Natural killer cell (primary cell): ENCODE data around the gene HEPACAM. TPM values are rescaled to one million over a fixed set of nuclear protein-coding genes. Genes with fewer than 3 reads are reported as not detected.

Source experiments
- ATAC-seq, 3 donors: fragments of 150-1000 bp in 2 of 3; fragments of 200-7000 bp in 1 of 3; cut with Tn5 transposase; 1 replicate in 1 of 3; 2 replicates in 2 of 3; pipeline ENCODE4 v1.10.0; 2021; ENCODE audit warnings: mild to moderate bottlenecking in 2 of 3, moderate library complexity in 2 of 3
- DNase-seq, 2 donors: peaks; one replicate each; pipeline versions ENCODE4 v3.0.0 to v3.0.0-alpha.2; 2013 to 2021; ENCODE audit warnings: mixed read lengths in 1 of 2
- H3K27ac ChIP-seq: one replicate; pipeline ENCODE4 v1.5.1; 2013; ENCODE audit warnings: mild to moderate bottlenecking, low read length
- H3K27me3 ChIP-seq: one replicate; pipeline ENCODE4 v1.6.1; 2013; ENCODE audit warnings: low read length; ENCODE audit not compliant: control insufficient read depth, insufficient read depth
- H3K36me3 ChIP-seq: one replicate; pipeline ENCODE4 v1.6.1; 2013; ENCODE audit warnings: low read length; ENCODE audit not compliant: control insufficient read depth, insufficient read depth
- H3K4me1 ChIP-seq: one replicate; pipeline ENCODE4 v1.6.1; 2013; ENCODE audit warnings: low read length; ENCODE audit not compliant: control insufficient read depth, insufficient read depth
- H3K4me3 ChIP-seq: one replicate; pipeline ENCODE4 v1.5.1; 2013; ENCODE audit warnings: low read length
- H3K9me3 ChIP-seq: one replicate; pipeline ENCODE4 v1.6.1; 2013; ENCODE audit warnings: low read length; ENCODE audit not compliant: control insufficient read depth, insufficient read depth
- H3K27ac Mint-ChIP-seq, 2 donors: one replicate each; pipeline ENCODE4 v1.8.0; 2022; ENCODE audit warnings: mild to moderate bottlenecking in 2 of 2, mixed read lengths in 2 of 2, moderate library complexity in 1 of 2
- H3K27me3 Mint-ChIP-seq, 2 donors: one replicate each; pipeline ENCODE4 v1.8.0; 2022; ENCODE audit warnings: low read depth in 2 of 2, mixed read lengths in 2 of 2
- H3K36me3 Mint-ChIP-seq: one replicate; pipeline ENCODE4 v1.8.0; 2022; ENCODE audit warnings: mixed read lengths
- H3K4me1 Mint-ChIP-seq, 2 donors: one replicate each; pipeline ENCODE4 v1.8.0; 2022; ENCODE audit warnings: mixed read lengths in 2 of 2
- H3K4me3 Mint-ChIP-seq: one replicate; pipeline ENCODE4 v1.8.0; 2022; ENCODE audit warnings: mild to moderate bottlenecking, moderate library complexity, mixed read lengths
- H3K9me3 Mint-ChIP-seq, 2 donors: one replicate each; pipeline ENCODE4 v1.8.0; 2022; ENCODE audit warnings: mixed read lengths in 2 of 2
- CTCF ChIP-seq: fragments of 200-600 bp; IDR thresholded peaks from one replicate; pipeline ENCODE4 v1.8.0; 2022; ENCODE audit warnings: antibody characterized with exemption
- WGBS: methylation state at CpG from one replicate; pipeline ENCODE4 v1.1.7; 2013; ENCODE audit warnings: missing lambda C conversion rate; ENCODE audit not compliant: insufficient coverage; 5-methylcytosine and 5-hydroxymethylcytosine counted together
- intact Hi-C: fragments of 100-400 bp; cut with micrococcal nuclease; formaldehyde crosslinking; loops from one replicate; pipeline ENCODE4 v1.14.2; 2022
- total RNA-seq, 4 donors: library from RNA; stranded (reverse); fragments of 120-200 nt in 1 of 4; gene quantifications; one replicate each; pipeline versions ENCODE4 v1.2.3 to v1.2.4, GENCODE V29; 2013 to 2022

HEPACAM gene
- total RNA-seq, 3 donors from 2014 or later (not counting 1 experiment from before 2014, with no cell fraction given): not detected

DNA sequence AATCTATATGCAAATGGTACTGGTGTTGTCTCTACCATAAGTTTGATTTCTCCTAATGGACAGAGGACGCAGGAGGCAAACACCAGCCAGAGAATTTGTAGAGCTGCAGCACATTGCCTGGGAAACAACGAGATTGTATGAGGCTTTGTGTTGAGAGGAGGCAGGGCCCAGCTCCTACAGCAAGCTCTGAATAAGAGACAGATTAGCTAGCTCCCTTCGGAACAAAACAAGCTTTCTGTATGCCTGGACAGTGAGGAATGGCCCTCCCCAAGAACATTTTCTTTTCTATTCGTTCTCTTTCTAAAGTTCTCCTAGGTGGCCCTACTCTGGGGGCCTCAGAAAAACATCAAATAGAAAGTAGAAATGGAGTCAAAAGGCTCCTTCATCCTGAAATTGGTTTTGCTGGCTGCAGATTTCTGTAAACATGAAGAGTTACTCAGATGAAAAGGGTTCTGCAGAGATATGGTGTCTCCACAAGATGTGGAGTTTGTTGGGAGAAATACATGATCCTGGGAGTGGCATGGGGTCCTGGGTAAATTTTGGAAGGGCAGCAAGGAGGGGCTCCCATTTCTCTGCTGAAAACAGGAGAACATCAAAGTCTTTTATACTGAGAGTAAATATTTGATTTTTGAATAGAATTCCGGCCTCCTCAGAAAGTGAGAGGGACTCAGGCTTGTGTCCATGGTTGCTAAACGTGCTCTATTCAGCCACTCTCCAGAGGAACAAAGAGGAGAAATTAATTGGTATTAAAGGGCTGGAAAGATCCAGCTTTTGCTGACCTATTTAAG is 6.8 kb upstream of the HEPACAM start:
- intact Hi-C loops: no loop called here

GRCh38 chr11:124941703-124942102 is 5.9 kb upstream of the HEPACAM start:
- WGBS: no CpG with 5 or more reads among the region's 1 CpG
- DNase-seq: no peak
- H3K4me3 ChIP-seq: no peak overlapping the region
- H3K36me3 ChIP-seq: no peaks in the 10 kb centered on the region
- intact Hi-C loops: no loop called here
- peaks cover 0 to 6% of the 10 kb centered on the region in 2 donors for H3K27me3 Mint-ChIP-seq
- no peak overlapping the region for H3K27ac Mint-ChIP-seq
- no peaks in the 10 kb centered on the region for H3K4me1 ChIP-seq
- no peaks in the 10 kb centered on the region for H3K36me3 Mint-ChIP-seq
- no peak overlapping the region for H3K4me3 Mint-ChIP-seq
- no peak for TF ChIP-seq CTCF
- H3K4me1 Mint-ChIP-seq: peaks cover 8 to 12% of the 10 kb centered on the region in 2 donors
- no peak overlapping the region for H3K27ac ChIP-seq
- ATAC-seq: no peak
- no peaks in the 10 kb centered on the region for H3K9me3 Mint-ChIP-seq
- no peaks in the 10 kb centered on the region for H3K9me3 ChIP-seq
- no peaks in the 10 kb centered on the region for H3K27me3 ChIP-seq

More for the DNA sequence above, 6.8 kb upstream of the HEPACAM start:
- H3K27ac Mint-ChIP-seq: peak overlapping the region in 1 of 2 donors; percentile 77
- ATAC-seq (no peak), DNase-seq (no peak)
- WGBS: 85% methylated on average over 6 of the region's 6 CpGs
- Histone ChIP-seq H3K27me3 (no peaks in the 10 kb centered on the region), H3K4me1 (no peaks in the 10 kb centered on the region), H3K9me3 (no peaks in the 10 kb centered on the region), H3K27ac (no peak overlapping the region), H3K36me3 (no peaks in the 10 kb centered on the region), H3K4me3 (no peak overlapping the region)
- H3K9me3 Mint-ChIP-seq: no peaks in the 10 kb centered on the region
- H3K4me1 Mint-ChIP-seq: peaks cover 8 to 12% of the 10 kb centered on the region in 2 donors
- H3K27me3 Mint-ChIP-seq: no peaks in the 10 kb centered on the region
- peaks cover 1% of the 10 kb centered on the region for H3K36me3 Mint-ChIP-seq
- H3K4me3 Mint-ChIP-seq: no peak overlapping the region
- no peak for TF ChIP-seq CTCF

GRCh38 chr11:124938970-124939369 is 3.1 kb upstream of the HEPACAM start:
- Mint-ChIP-seq H3K27me3 (peaks cover 7 to 16% of the 10 kb centered on the region in 2 donors), H3K4me3 (no peak overlapping the region), H3K4me1 (peaks cover 4 to 7% of the 10 kb centered on the region in 2 donors), H3K9me3 (no peaks in the 10 kb centered on the region), H3K27ac (no peak overlapping the region), H3K36me3 (no peaks in the 10 kb centered on the region)
- no peak overlapping the region for H3K27ac ChIP-seq
- 94% methylated on average over 6 of the region's 6 CpGs for WGBS
- no peak for TF ChIP-seq CTCF
- no peaks in the 10 kb centered on the region for H3K9me3 ChIP-seq
- no peaks in the 10 kb centered on the region for H3K36me3 ChIP-seq
- intact Hi-C loops: no loop called here
- DNase-seq (no peak), ATAC-seq (no peak)
- H3K4me3 ChIP-seq: no peak overlapping the region
- no peaks in the 10 kb centered on the region for H3K4me1 ChIP-seq
- no peaks in the 10 kb centered on the region for H3K27me3 ChIP-seq
